HG02943 (cell line): Measurements from ENCODE around the gene ITFG2.
"Not testable (repeated sequence)": the region's sequence is repeated elsewhere in the genome, so short reads cannot be mapped to it uniquely, and the experiment has no call there.

Experiments
- ATAC-seq: cut with Tn5 transposase; IDR thresholded peaks from one replicate; pipeline ENCODE4 v1.9.1; 2021; ENCODE audit warnings: mild to moderate bottlenecking, low read depth, moderate library complexity; ENCODE audit not compliant: unreplicated experiment

Gene ITFG2

DNA sequence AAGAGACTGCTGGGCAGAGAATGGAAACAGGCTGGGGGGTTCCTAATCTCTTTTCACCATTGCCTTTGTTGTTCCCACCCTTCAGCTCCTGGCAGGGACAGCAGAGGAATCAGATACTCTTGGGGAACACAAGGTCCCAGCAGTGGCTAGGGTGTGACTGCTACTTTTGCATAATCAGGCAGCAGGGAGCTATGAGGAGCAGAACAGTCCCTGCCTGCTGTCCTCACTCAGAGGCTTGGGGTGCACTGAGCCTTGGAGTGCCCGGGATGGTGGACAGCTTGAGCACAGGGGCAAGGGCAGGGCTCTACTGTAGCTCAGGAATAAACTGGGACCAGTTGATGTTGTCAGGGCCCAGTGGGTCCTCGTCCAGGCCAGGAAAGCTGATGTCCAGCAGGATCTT, 45.9 kb downstream of the ITFG2 start:
- ATAC-seq: no peak

DNA sequence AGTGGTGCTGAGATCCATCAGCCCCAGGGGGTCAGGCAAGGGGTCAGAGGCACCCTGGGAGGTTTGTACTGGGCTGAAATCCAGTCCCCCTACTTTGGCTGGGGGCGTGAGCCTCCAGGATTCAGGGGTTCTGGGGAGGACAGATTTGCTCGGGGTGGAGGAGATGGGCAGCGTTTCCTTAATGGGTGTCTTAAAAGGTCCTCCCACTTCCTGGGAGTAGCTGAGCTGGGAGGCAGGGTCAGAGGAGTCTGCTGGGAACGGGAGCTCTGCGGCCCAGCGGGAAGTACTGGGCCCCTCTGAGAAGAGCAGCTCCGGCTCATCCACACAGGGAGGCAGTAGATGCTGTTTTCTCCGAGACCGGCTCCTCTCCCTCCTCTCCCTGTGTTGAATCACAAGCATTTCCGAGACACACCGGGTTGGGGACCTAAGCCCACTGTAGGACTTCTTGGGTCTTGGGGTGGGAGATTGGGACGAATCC, 46.5 kb downstream of the ITFG2 start:
- ATAC-seq: no peak

DNA sequence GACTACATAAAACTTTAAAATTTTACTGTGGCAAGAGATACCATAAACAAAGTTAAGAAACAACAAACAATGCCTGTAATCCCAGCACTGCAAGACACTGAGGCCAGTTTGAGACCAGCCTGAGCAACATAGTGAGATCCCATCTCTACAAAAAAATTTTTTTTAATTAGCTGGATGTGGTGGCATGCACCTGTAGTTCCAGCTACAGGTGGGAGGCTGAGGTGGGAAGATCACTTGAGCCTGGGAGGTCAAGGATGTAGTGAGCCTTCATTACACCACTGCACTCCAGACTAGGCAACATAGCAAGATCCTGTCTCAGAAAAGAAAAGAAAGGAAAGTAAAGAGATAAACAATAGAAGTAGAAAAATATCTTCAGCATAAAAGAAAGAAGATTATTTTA, 47.7 kb downstream of the ITFG2 start:
- no peak for ATAC-seq

DNA sequence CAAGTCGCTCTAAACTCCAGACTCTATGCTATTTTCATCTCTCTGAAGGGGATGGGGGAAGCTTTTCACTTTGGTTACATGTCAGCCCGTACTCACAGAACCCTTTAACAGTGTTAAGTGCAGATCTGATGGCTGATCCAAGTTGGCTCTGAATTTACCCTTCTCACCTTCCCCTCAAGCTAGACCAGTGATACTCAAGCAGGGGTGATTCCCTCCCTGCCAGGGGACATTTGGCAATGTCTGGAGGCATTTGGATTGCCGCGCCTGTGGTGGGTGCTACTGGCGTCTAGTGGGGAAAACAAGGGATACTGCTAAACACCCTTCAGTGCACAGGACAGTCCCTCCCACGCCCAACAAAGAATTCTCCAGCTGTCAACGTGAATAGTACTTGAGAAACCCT, 50.4 kb downstream of the ITFG2 start:
- no peak for ATAC-seq

DNA sequence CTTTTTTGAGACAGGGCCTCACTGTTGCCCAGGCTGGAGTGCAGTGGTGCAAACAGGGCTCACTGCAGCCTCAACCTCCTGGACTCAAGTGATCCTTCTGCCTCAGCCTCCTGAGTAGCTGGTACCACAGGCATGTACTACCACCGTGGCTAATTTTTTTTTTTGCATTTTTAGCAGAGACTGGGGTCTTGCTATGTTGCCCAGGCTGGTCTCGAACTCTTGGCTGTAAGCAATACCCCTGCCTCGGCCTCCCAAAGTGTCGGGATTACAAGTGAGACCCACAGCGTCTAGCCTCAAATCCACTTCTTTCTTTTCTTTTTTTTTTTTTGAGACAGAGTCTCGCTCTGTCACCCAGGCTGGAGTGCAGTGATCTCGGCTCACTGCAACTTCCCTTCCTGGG, 50.9 kb downstream of the ITFG2 start:
- not testable (repeated sequence) for ATAC-seq

DNA sequence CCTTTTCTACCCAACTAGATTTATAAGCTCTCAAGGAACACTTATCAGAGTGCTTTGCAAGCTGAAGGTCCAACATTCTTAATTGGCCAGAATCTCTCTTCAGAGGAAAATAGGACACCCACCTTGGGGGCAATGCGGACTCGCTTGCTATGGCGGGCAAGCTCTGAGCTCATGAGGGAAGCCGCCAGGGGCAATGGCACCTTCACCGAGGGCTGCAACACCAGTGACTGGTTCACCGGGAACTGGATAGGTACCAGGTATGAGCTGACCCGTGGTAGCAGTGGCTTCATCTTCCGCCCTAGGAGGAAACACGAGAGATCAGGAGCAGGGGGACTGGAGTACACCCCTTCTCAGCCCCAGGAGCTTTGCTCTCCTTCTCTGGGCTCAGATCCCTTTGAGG, 51.7 kb downstream of the ITFG2 start:
- ATAC-seq: no peak

DNA sequence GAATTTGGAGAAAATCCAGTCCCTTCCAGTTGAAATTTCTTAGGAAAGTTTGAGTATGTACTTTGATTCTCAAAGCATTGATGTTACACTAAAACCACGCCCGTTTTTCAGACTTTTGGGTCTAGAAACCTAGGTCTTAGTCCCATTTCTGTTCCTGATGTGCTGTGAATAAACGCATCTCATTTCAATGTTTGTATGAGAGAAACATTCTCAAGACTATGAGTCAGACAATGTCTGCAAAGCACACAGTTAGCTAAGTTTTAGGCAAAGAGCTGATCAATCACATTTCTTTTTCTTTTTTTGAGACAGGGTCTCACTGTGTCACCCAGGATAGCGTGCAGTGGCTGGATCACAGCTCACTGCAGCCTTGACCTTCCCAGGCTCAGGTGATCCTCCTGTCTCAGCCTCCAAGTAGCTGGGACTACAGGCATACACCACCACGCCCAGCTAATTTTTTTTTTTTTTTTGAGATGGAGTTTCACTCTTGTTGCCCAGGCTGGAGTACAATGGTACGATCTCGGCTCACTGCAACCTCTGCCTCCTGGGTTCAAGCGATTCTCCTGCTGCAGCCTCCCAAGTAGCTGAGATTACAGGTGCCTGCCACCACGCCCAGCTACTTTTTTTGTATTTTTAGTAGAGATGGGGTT, 56.6 kb downstream of the ITFG2 start:
- not testable (repeated sequence) for ATAC-seq
